Ammon's horn (tissue), 1 donor: ENCODE measurements around the gene ZNF324.
"Not testable (repeated sequence)": the region's sequence is repeated elsewhere in the genome, so short reads cannot be mapped to it uniquely, and the experiment has no call there.

Source experiments
- DNase-seq: peaks from one replicate; pipeline ENCODE4 v3.0.0-alpha.2; 2016; ENCODE audit warnings: low spot score

Gene ZNF324

GRCh38 chr19:58466760-58467589 is at the start of gene ZNF324:
Gene ZNF324 (plus strand): TSS chr19:58467080. CDS start chr19:58469186, 2,106 bp downstream.
- peak; percentile 99 for DNase-seq

GRCh38 chr19:58428617-58429016 is 38.3 kb upstream of the ZNF324 start:
- no peak for DNase-seq

GRCh38 chr19:58429745-58430144 is 37.1 kb upstream of the ZNF324 start:
- no peak for DNase-seq

GRCh38 chr19:58434217-58434616 is 32.7 kb upstream of the ZNF324 start:
- DNase-seq = no peak

GRCh38 chr19:58439576-58440554 is 27.0 kb upstream of the ZNF324 start, which contains the start of gene ZNF132:
Gene ZNF132 (minus strand): TSS chr19:58440153. CDS start chr19:58439821, 332 bp downstream.
- peak; percentile 100 for DNase-seq

GRCh38 chr19:58440556-58440955 is 26.3 kb upstream of the ZNF324 start:
- peak; percentile 20 for DNase-seq

GRCh38 chr19:58442986-58443385 is 23.9 kb upstream of the ZNF324 start:
- not testable (repeated sequence) for DNase-seq

- DNase-seq = not testable (repeated sequence)
Measured at GRCh38 chr19:58448860-58449259, 18.0 kb upstream of the ZNF324 start.

- DNase-seq = not testable (repeated sequence)
Measured at GRCh38 chr19:58449980-58450379, 16.9 kb upstream of the ZNF324 start.

GRCh38 chr19:58450856-58451357 is 16.0 kb upstream of the ZNF324 start:
- no peak for DNase-seq

GRCh38 chr19:58451358-58452101 is 15.3 kb upstream of the ZNF324 start, which contains the start of gene ZNF324B:
Gene ZNF324B (plus strand): TSS chr19:58451622. CDS start chr19:58453702, 2,080 bp downstream.
- DNase-seq = peak; percentile 98

- no peak for DNase-seq
Measured at GRCh38 chr19:58453743-58454142, 13.1 kb upstream of the ZNF324 start.

- DNase-seq = no peak
Measured at GRCh38 chr19:58455306-58455705, 11.6 kb upstream of the ZNF324 start.

- no peak for DNase-seq
Measured at GRCh38 chr19:58456111-58456510, 10.8 kb upstream of the ZNF324 start.

- DNase-seq = no peak
Measured at GRCh38 chr19:58460039-58460438, 6.8 kb upstream of the ZNF324 start.

- no peak for DNase-seq
Measured at GRCh38 chr19:58466089-58466759, 656 bp upstream of the ZNF324 start.

GRCh38 chr19:58468216-58468839 is 1.4 kb downstream of the ZNF324 start:
- DNase-seq = no peak

- no peak for DNase-seq
Measured at GRCh38 chr19:58469241-58470013, 2.5 kb downstream of the ZNF324 start.

GRCh38 chr19:58470837-58471543 is 4.1 kb downstream of the ZNF324 start:
- not testable (repeated sequence) for DNase-seq
